Activated CD8-positive, alpha-beta memory T cell treated with anti-CD3 and anti-CD28 coated beads, Interleukin-2, amount 50 U/mL, for 1 hour (primary cell): ENCODE measurements around the gene PRDM16.

Experiments
- DNase-seq: peaks from one replicate; pipeline ENCODE4 v3.0.0-alpha.2; 2020; ENCODE audit errors: extremely low read depth

The PRDM16 gene

DNA sequence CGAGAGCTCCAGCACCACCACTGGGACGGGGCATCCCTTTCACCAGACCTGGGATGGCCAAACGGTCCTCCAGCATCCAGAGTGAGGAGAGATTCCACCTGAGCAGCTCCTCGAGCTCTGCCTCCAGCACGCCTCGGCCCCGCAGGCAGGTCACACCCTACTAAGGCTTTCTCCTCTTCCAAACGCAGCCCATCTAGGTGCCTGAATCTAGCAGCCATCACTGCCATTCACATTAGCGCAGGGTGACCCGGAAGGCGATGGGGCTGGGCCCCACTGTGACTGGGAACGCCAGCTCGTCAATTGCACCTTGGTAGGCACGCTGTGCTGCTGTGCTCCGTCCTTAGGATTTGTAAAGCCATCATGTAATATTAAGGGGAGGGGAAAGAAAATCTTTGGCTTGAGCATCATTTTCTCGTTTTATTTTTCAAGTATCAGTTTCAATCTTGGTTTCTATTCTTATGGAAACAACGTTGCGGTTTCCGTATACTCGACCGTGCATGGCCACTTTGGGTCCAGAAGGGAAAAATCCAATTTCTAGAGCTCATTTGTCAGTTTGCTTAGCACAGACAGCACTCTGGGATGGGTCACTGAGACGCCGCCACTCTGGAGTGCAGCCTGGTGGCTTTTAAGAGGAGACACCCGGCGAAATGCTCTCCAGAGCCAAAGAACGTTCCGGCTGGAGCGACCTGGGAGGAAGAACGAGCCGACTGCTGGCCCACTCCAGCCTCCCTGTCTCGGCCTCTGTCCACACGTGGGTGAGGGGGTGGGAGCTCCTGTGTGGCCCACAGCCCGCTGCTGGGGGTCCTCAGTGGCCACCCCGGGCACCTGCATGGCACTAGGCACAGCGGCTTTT, 173.6 kb downstream of the PRDM16 start:
- DNase-seq: no peak

DNA sequence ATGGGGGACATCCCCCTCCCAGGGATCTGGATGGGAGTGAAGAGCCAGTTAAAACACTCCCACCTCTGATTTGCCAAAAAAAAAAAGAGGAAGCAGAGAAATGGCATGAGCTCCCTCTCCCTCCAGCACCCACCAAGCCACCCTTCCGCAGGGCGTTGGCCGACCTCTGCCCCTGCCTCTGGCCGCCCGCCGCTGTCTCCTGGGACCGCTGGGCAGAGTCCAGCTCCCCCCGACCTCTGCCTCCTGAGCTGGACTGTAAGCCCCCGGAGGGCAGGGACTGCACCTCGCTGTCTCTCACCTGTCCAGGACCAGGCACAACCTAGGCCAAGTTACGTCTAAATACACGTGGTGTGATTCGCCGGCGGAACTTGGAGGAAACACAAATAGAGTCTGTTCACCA, 174.3 kb downstream of the PRDM16 start:
- no peak for DNase-seq

DNA sequence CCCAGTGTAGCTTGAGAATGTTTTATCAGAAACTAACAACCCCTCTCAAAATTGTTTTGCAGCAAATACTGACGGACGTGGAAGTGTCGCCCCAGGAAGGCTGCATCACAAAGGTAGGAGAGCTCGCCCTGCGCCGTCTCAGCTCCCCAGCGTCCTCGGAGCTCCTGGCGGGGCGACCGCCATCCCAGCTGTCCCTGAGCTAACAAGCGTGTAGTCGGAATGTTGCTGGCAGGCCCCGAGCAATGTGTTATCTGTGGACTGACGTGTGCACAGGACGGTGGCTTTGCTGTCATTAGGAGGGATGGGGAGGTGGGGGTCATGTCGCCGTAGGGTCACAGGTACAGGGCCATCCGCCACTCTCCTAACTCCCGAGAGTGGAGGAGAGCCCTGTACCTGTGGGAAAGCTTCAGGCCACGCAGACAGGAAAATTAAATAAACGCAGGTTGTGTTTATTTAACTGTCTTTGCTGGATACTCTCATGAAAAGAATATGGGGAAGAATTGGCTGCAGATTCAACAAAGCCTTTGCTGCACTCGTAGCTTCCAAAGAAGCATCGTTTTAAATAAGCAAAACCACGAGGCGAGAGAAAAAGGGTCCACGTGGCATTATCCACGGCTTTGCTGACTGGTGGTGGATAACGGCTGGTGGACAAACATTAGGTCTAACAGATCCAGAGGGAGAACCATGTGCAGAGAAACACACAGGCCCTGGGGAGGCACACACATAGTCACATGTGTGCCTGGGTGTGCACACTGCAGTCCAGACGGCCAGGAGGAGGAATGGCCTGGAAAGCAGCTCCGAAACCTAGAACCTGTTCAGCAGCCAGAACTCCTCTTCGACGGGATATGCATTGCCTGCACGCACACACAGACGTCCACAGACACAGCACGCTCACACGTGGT, 175.3 kb downstream of the PRDM16 start:
- DNase-seq: no peak

DNA sequence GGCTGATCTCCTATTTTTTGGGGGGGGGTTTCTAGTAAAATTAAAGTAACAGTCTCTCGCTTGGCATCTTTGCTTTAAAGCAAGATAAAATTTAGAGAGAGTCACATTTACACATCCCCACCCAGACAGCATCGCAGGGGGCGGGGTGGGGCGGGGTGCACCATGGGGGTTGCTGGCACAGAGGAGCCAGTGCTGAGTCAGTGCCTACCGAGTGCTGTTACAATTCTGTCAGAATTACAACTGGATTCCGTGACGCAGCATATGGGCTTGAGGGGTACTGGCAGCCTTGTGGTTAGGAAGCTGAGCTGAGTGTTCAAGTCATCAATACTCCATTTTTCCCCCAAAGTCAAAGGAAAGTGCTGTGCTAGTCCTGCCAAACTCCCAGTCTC, 175.9 kb downstream of the PRDM16 start:
- no peak for DNase-seq

DNA sequence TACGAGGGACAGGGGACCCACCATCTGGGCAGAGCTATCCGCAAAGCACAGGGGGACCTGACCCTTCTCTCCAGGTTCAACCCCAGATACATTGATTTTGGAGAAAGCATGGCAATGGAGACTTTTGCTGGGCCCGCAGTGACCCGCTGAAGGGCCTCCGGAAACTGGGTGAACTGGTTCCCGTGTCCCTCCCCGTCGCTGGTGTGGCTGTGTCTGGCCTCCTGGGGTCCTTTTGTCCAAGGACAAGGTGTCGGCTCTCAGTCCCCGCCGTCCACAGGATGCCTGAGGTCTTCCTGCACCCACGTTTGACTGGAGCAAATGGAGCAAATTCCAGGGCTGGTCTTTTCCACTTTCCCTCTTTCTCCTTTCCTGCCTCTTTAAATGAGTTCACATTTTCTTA, 176.3 kb downstream of the PRDM16 start:
- no peak for DNase-seq

DNA sequence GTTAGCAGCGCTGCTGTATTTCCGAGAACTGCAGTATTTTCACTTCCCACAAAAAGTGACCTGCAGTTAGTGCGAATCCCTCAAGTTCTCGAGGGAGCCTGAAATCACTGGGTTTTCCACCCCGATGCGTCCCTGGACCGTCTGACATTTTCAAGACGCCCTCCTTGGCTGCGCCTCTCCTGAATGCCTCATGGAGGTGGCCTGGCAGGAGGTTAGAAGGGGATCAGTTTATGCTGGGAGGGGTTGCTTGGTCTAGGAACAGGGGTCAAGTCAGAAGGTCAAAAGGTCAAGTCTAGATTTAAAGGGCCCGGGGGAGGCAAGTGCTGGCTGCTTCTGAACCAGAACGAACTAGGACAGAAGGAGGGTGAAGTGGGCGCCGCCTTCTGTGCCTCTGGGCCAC, 176.8 kb downstream of the PRDM16 start:
- no peak for DNase-seq

DNA sequence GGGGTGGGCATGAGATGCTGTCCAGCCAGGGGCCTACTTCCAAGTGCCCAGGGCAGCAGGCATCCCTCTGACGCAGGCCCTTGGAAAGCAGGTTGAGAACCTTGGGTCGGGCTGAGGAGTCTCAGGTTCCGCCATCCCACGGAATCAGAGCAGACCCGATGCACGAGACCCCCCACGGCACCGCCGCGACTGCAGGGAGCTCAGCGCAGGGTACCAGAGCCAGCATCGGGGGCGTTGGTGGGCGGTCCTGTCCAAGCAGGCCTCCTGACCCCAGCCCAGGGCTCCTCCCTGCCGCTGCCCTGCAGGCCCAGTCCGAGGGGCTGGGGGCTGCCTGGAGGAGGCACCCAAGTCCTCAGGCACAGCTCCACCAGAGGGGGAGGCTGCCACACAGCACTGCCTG, 177.2 kb downstream of the PRDM16 start:
- DNase-seq: no peak

DNA sequence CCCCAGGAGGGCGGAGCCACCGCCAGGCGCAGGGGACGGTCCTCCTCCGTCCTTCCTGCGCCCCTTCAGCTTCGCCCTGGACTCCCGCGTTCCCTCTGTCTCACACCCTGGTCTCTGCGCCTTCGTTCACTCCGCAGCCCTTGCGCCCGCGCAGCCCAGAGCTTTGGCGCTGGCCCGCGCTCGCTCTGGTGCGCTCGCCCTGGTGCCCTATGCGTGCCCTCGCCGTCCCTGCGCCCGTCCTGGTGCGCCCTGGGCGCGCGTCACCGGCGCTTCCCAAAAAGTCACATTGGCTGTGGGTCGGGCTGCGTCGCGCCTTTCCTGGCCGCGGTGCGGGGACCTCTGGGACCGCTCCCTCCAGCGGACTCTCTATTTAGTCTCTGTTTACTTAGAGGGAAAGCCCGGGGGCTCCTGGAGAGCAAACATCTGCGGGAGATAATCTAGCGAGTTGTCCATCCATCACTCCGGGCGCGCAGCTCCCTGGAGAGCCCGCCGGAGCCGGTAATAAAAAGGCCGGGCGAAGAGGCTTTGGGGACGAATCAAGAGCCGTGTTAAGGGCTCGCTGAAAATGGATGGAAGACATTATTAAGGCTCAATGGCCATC, 178.6 kb downstream of the PRDM16 start:
- no peak for DNase-seq

DNA sequence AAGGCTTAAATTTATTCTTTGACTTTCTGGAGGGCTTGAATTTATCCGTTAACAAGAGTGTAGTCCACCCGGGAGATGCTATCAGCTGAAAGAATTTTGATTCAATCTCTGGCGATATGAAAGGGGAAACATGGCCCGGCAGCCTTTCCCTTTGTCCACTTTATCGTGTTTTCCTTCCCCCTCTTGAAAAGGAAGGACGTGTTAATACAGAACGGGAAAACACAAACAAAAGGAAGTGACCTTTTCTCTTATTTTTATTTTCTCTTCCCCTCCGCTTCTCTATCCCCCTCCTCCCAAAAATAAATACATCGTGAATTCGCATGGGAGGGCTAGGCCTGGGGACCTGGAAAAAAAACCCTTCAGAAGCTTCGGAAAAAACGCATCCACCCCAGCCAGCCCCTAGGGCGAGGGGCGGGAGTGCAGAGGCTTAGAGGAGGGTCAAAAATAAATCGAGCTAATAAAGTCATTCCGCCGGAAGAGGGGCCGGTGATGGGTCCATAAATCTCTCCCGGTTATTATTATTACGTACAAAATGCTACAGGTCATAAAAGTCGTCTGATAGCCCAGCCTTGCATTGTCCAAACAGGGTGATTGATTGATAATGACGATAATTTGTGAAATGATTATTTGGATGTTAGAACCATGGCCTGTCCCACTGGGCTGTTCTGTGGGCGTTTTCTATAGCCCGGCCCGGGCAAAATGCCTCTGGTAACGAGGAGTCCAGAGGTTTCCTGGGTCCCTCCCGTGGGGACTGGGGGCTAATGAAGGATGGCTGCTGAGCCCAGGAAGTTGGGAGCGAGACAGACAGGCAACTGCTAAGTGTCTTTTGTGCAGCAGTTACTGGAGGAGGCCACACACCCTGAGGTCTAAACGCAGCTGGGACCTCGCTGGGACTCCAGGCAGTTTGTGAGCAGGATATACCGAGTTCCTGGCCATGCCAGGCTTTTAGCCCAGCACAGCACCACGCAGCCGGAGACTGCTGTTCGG, 179.4 kb downstream of the PRDM16 start:
- DNase-seq: no peak

DNA sequence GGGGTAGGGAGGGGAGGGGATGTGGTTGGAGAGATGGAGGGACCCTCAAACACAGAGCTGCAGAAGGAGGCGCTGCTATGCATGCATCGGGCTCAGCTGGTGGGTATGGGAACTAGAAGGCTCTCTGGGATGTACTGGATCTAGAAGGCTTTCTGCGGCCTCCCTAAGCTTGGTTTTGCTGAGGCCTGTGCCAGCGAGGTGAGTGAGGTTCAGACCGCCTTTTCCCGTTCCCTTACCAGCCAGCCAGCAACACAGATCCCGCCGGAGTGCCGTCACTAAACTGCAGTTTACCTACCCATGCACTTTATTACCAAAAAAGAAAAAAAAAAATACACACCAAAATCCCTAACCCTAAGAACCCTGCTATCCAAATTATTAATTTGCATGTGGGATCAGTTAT, 180.2 kb downstream of the PRDM16 start:
- DNase-seq: no peak

DNA sequence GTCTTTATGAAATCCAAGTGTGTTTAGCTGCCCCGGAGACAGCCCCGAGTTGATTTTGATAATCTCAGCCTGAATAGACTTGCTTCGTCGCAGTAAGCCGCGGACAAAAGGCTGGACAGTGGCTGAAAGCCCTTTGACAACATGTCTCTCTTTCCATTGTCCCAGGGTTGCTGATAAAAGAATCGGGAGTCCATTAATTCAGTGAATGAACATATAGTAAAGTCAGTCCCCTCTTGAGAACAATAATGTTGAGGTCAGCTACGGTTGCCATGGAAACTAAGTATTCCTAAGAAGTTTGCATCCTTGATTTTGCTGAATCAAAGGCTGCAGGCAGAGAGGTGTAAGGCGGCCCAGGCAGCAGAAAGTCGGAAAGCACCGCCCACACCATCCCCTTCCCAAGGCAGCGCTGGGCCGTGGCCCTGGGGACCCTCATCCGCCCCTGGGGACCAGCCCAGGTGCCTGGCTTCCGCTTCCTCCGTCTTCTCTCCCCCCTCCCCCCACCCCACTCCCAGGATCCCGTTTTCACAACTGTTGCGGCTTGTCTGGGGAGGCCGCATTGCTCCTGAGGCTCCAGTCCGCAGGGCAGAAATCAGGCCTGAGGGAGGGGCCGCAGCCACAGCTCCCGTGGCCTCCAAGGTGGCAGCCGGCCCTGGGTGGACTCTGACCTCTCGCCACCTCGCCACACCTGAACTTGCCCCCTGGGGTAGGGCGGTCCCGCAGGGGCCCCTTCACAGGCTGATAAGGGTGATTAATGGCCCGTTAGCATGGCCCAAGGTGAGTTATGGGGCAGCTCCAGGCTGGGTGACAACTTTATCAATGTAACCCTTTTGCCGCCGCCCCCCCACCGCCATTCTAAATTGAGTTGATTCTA, 180.9 kb downstream of the PRDM16 start:
- no peak for DNase-seq

DNA sequence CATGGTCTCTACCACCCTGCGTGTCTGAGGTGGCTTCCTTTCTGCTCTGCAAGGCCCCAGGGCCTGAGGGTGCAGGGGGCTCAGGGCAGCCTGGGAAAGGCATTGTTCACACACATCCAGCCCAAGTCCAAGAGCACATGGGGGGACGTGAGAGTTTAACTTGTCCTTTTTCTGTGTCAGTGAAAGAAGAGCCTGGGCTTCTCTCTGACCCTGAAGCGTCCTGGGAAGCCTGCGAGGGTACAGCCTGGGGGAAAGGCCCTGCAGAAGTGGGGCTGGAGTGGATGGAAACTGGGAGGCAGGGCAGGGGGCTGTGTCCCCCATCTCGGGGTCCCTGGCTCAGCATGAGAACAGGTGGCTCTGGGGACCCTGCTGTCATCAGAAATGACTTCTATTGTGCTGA, 181.6 kb downstream of the PRDM16 start:
- no peak for DNase-seq

DNA sequence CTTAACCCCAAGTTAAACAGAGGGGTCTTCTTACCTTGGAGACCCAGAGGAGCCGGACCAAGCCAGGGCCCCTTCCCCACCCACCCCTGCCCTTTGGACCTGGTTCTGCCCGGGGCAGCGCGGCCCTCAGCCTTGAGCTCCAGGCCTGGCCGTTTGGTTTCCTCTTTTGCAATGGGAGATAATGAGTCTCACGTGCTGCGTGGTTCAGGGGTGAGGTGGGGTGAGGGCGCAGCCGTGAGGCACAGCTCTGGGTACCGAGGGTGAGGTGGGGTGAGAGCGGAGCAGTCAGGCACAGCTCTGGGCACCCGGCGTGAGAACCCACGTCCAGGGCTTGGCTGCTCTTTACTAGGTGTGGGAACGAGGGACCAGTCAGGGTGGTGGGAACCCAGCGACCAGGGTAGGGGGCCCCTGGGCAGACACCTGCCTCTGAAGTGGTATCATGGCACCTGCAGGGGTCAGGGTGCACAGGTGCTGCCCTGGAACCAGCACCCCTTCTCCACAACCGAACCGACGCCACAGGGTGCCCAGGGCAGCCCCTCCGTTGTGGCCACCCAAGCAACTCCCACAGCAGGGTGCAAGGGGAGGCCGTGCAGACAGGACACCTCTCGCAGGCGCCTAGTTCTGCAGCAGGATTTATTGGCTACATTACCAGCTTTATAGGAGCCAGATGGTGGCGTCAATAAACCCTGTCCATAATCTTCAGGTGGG, 182.2 kb downstream of the PRDM16 start:
- DNase-seq: no peak

DNA sequence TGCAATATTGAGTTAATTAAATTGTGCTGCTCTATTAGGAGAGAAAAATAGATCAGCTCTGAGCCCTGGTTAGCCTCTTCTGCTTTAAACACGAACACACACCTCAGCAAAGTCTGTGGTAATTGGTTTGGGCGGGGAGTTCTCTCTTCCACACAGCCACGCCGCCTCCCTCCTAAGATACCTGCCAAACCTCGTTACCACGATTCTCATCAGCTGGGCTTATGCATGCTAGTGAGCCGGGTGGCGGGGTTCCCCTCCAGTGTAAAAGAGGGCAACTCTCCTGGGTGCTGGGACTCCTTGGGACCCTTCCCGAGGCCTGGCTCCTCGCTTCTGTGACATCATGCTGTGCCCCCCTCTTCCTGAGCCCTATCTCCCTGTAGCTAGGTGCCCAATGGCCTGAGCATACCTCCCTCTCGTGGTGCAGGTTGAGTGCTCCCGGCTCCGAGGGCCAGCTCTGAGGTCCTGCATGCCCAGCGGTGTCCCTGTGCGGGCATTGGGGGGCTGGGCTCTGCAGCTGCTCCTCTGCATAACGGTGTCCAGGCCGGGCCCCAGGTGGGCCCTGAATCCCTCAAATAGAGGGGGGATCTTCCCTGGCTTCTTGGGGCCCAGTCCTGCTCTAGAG, 182.9 kb downstream of the PRDM16 start:
- no peak for DNase-seq

DNA sequence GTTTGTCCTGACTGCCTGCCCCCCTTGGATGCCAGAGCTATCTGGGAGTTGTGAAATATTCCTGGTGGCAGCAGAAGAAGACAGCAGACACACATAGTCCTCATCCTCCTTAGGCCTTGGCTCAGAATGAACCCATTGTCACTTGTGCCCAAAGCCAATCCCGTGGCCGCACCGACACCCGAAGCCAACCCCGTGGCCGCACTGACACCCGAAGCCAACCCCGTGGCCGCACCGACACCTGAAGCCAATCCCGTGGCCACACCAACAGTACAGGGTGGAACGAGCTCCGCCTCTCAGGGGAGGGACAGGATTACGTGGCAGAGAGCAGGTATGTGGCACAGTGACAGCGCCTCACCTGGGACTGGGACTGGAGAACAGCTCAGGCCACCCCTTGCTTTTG, 186.7 kb downstream of the PRDM16 start:
- DNase-seq: no peak

DNA sequence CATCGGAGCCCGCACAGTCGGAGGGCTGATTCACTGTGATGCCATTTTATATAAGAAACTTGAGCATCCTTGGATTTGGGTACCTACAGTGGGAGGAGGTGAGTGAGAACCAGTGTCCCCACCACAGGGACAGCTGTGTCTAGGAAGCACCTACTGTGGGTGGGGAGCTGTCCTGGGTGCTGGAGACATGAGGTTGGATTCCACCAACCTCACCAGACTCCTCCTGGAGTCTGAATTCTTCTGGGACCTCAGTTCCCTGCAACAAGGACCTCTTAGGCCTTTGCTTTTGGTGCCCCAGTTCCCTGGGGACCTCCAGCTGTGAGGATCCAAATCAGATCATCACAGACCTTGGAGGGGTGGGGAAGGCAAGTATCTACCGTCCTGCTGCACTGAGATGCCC, 188.8 kb downstream of the PRDM16 start:
- no peak for DNase-seq

DNA sequence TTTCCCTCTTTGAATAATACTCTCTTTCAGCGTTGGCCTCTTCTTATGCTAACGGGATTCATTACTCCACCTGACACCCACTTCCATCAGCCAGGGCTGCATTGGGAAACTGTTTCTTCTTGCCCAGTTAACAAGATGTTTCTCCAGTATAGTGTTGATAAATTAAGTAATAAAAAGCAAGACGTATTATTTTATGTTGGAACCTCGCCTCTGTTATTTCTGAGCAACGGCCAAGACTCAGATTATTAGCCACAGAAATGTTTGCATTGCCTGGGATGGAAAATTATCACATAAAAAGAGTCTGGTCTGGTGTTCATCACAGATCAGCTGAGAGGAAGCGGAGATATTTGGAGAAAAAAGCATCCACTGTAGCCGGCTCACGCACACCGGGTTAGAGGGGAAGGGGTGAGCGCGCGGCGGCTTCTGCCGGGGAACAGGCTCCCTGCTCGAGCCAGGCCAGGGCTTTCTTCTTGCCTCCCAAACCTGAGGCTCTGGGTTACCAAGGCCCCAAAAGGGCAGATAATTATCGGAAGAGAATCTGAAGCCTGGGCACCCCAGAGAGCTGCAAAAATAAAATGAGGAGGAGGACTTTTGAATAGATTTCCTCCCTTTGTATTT, 189.5 kb downstream of the PRDM16 start:
- DNase-seq: no peak

DNA sequence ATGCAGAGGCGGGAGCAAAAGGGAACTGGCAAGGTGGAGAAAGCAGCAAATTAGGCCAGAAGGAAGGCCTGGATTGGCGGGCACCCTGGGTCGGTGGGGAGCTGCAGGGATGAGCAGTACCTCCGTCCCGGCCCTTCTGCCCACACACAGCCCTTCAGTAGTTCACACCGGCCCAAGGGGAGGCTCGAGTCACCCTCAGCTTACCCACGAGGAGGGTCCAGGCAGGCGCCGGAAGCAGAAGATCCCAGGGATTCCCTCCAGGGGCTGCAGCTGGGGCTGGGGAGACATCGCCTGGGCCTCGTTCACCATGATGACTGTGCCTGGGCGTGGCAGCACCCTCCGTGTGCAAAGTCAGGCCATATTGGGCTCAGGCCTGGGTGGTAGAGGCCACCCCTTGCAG, 190.0 kb downstream of the PRDM16 start:
- no peak for DNase-seq
